WTC11 (cell line): ENCODE results near the gene HOXD12. TPM values are rescaled to one million over a fixed set of nuclear protein-coding genes. Genes with fewer than 3 reads are reported as not detected.

ENCODE experiments used
- ATAC-seq: fragments of 200-7000 bp; cut with Tn5 transposase; 2 replicates; pipeline ENCODE4 v1.10.0; 2021; ENCODE audit warnings: mild to moderate bottlenecking, moderate library complexity
- CTCF ChIA-PET: fragments of 300-600 bp; sonication (Branson Sonifier 250); formaldehyde crosslinking; loops from one replicate; lab custom pipeline; 2021; ENCODE audit warnings: antibody characterized with exemption; lab: Charles Lee
- POLR2A ChIA-PET: fragments of 350-600 bp; sonication (Branson Sonifier 250); formaldehyde crosslinking; loops from one replicate; lab custom pipeline; 2021; ENCODE audit warnings: antibody characterized with exemption; lab: Charles Lee
- DNase-seq: peaks from one replicate; pipeline ENCODE4 v3.0.0; 2021; ENCODE audit warnings: low spot score
- H3K27ac Mint-ChIP-seq: 2 replicates; pipeline ENCODE4 v1.8.0; 2021; ENCODE audit warnings: mixed read lengths
- H3K27me3 Mint-ChIP-seq: 2 replicates; pipeline ENCODE4 v1.8.0; 2021; ENCODE audit warnings: low read depth, mild to moderate bottlenecking, moderate library complexity, mixed read lengths
- H3K36me3 Mint-ChIP-seq: 2 replicates; pipeline ENCODE4 v1.8.0; 2021; ENCODE audit warnings: mixed read lengths
- H3K4me1 Mint-ChIP-seq: 2 replicates; pipeline ENCODE4 v1.8.0; 2022; ENCODE audit warnings: mixed read lengths
- H3K4me3 Mint-ChIP-seq: 2 replicates; pipeline ENCODE4 v1.8.0; 2021; ENCODE audit warnings: mild to moderate bottlenecking, moderate library complexity, mixed read lengths
- H3K9me3 Mint-ChIP-seq: 2 replicates; pipeline ENCODE4 v1.8.0; 2021; ENCODE audit warnings: mixed read lengths
- AFF4 ChIP-seq: sonication (generic); formaldehyde crosslinking; IDR thresholded peaks from 2 replicates; pipeline ENCODE4 v1.8.1; 2023; ENCODE audit warnings: mild to moderate bottlenecking, missing genetic modification reagents, borderline replicate concordance
- CREM ChIP-seq: sonication (generic); formaldehyde crosslinking; IDR thresholded peaks from 2 replicates; pipeline ENCODE4 v1.8.1; 2022; ENCODE audit warnings: mild to moderate bottlenecking, missing genetic modification reagents, moderate library complexity
- E2F4 ChIP-seq: sonication (generic); formaldehyde crosslinking; IDR thresholded peaks from 2 replicates; pipeline ENCODE4 v1.8.1; 2022; ENCODE audit warnings: low read depth, mild to moderate bottlenecking, moderate library complexity, missing genetic modification reagents, borderline replicate concordance
- FOXJ3 ChIP-seq: sonication (generic); formaldehyde crosslinking; IDR thresholded peaks from 2 replicates; pipeline ENCODE4 v1.9.0; 2021; ENCODE audit warnings: missing genetic modification reagents, mild to moderate bottlenecking, borderline replicate concordance
- GABPB1 ChIP-seq: sonication (generic); formaldehyde crosslinking; IDR thresholded peaks from 2 replicates; pipeline ENCODE4 v1.8.1; 2023; ENCODE audit warnings: mild to moderate bottlenecking, missing genetic modification reagents
- HMGXB4 ChIP-seq: sonication (generic); formaldehyde crosslinking; IDR thresholded peaks from 2 replicates; pipeline ENCODE4 v1.8.1; 2023; ENCODE audit warnings: mild to moderate bottlenecking, moderate library complexity, missing genetic modification reagents
- IRF1 ChIP-seq: sonication (generic); formaldehyde crosslinking; IDR thresholded peaks from 2 replicates; pipeline ENCODE4 v1.8.0; 2023; ENCODE audit warnings: missing genetic modification reagents
- MAX ChIP-seq: sonication (generic); formaldehyde crosslinking; IDR thresholded peaks from 2 replicates; pipeline ENCODE4 v1.8.0; 2022; ENCODE audit warnings: mild to moderate bottlenecking, missing genetic modification reagents
- MYBL2 ChIP-seq: sonication (generic); formaldehyde crosslinking; IDR thresholded peaks from 2 replicates; pipeline ENCODE4 v1.8.1; 2023; ENCODE audit warnings: mild to moderate bottlenecking, moderate library complexity, missing genetic modification reagents
- NFYB ChIP-seq: sonication (generic); formaldehyde crosslinking; conservative IDR thresholded peaks from 2 replicates; pipeline ENCODE4 v1.8.0; 2022; ENCODE audit warnings: low read depth, missing genetic modification reagents
- PRRX2 ChIP-seq: fragments of 250-450 bp; sonication (Bioruptor Pico); IDR thresholded peaks from 2 replicates; pipeline ENCODE4 v1.8.0; 2021; ENCODE audit warnings: mild to moderate bottlenecking
- SOX15 ChIP-seq: fragments of 250-450 bp; sonication (Bioruptor Pico); IDR thresholded peaks from 2 replicates; pipeline ENCODE4 v1.9.0; 2021; ENCODE audit warnings: mild to moderate bottlenecking
- SP1 ChIP-seq: sonication (generic); formaldehyde crosslinking; conservative IDR thresholded peaks from 2 replicates; pipeline ENCODE4 v1.8.1; 2022; ENCODE audit warnings: missing genetic modification reagents
- STAT6 ChIP-seq: sonication (generic); formaldehyde crosslinking; conservative IDR thresholded peaks from 2 replicates; pipeline ENCODE4 v1.8.1; 2023; ENCODE audit warnings: mild to moderate bottlenecking, low read depth, missing genetic modification reagents, moderate library complexity
- TEAD1 ChIP-seq: sonication (generic); formaldehyde crosslinking; IDR thresholded peaks from 2 replicates; pipeline ENCODE4 v1.8.0; 2022; ENCODE audit warnings: mild to moderate bottlenecking, missing genetic modification reagents
- USF2 ChIP-seq: sonication (generic); formaldehyde crosslinking; IDR thresholded peaks from 2 replicates; pipeline ENCODE4 v1.8.1; 2023; ENCODE audit warnings: mild to moderate bottlenecking, missing genetic modification reagents, moderate library complexity
- ZBTB21 ChIP-seq: sonication (generic); formaldehyde crosslinking; IDR thresholded peaks from 2 replicates; pipeline ENCODE4 v1.8.1; 2023; ENCODE audit warnings: mild to moderate bottlenecking, missing genetic modification reagents, borderline replicate concordance
- ZBTB43 ChIP-seq: sonication (generic); formaldehyde crosslinking; IDR thresholded peaks from 2 replicates; pipeline ENCODE4 v1.8.1; 2023; ENCODE audit warnings: mild to moderate bottlenecking, missing genetic modification reagents
- ZNF263 ChIP-seq: sonication (generic); formaldehyde crosslinking; IDR thresholded peaks from 2 replicates; pipeline ENCODE4 v1.8.1; 2022; ENCODE audit warnings: low read depth, mild to moderate bottlenecking, moderate library complexity, missing genetic modification reagents
- ZNF317 ChIP-seq: sonication (generic); formaldehyde crosslinking; IDR thresholded peaks from 2 replicates; pipeline ENCODE4 v1.8.1; 2023; ENCODE audit warnings: low read depth, mild to moderate bottlenecking, moderate library complexity, missing genetic modification reagents, borderline replicate concordance
- ZNF416 ChIP-seq: fragments of 250-450 bp; sonication (Bioruptor Pico); IDR thresholded peaks from 2 replicates; pipeline ENCODE4 v1.9.0; 2021; ENCODE audit warnings: mild to moderate bottlenecking, inconsistent platforms
- ZSCAN18 ChIP-seq: fragments of 250-450 bp; sonication (Bioruptor Pico); IDR thresholded peaks from 2 replicates; pipeline ENCODE4 v2.1.2; 2022; ENCODE audit warnings: mild to moderate bottlenecking, moderate library complexity
- total RNA-seq: library from RNA; stranded (reverse); gene quantifications from 3 replicates; pipeline ENCODE4 v1.2.3, GENCODE V29; 2021

Gene HOXD12
- total RNA-seq, 1 experiment from 2014 or later = 0.17 TPM

GRCh38 chr2:176115883-176116813 is 16.6 kb downstream of the HOXD12 start, which contains the start of gene HOXD10:
TSS of gene HOXD10 (plus strand) at chr2:176116778. CDS start at chr2:176116834, 56 bp downstream.
- ChIA-PET CTCF (interaction anchor here (0.9 to 1.7 kb wide), 2 partner anchors 25 to 72 kb away, joined by 3 to 9 read pairs; no protein-coding TSS in a partner anchor), POLR2A (no interaction called here)
- peak; percentile 75 for DNase-seq
- ATAC-seq = peak; percentile 76
- Mint-ChIP-seq H3K27me3 (peaks cover 100% of the 10 kb centered on the region), H3K36me3 (0 out of 2 replicates have a peak, but pooled peaks cover 7% of the 10 kb centered on the region), H3K27ac (no peak within 1 kb of the TSS), H3K9me3 (peaks cover 4% of the 10 kb centered on the region), H3K4me1 (peaks cover 19% of the 10 kb centered on the region), H3K4me3 (peak within 1 kb of the TSS; percentile 54)
- no peak for TF ChIP-seq E2F4
- TF ChIP-seq ZNF317 (CRISPR knock-in tag) = no peak
- no peak for TF ChIP-seq MYBL2
- no peak for TF ChIP-seq STAT6
- no peak for TF ChIP-seq PRRX2 (CRISPR knock-in tag)
- peak; percentile 40; the same call in 1 of the 2 replicates for TF ChIP-seq MAX (CRISPR knock-in tag)
- TF ChIP-seq HMGXB4 (CRISPR knock-in tag) = no peak
- no peak for TF ChIP-seq ZBTB43 (CRISPR knock-in tag)
- no peak for TF ChIP-seq IRF1 (CRISPR knock-in tag)
- TF ChIP-seq SP1 (CRISPR knock-in tag) = no peak
- TF ChIP-seq AFF4 = no peak
- TF ChIP-seq NFYB (CRISPR knock-in tag) = no peak
- TF ChIP-seq USF2 (CRISPR knock-in tag) = peak; percentile 95
- no peak for TF ChIP-seq TEAD1 (CRISPR knock-in tag)
- TF ChIP-seq GABPB1 (CRISPR knock-in tag) = no peak
- TF ChIP-seq ZSCAN18 = no peak
- TF ChIP-seq ZBTB21 (CRISPR knock-in tag) = no peak
- TF ChIP-seq CREM = no peak
- peak; percentile 60; the same call in 1 of the 2 replicates for TF ChIP-seq ZNF263 (CRISPR knock-in tag)
- TF ChIP-seq FOXJ3 (CRISPR knock-in tag) = no peak
- TF ChIP-seq ZNF416 (CRISPR knock-in tag) = no peak
- no peak for TF ChIP-seq SOX15 (CRISPR knock-in tag)
